NCI-H1092 treated with DMSO at 0.1 percent for 48 hours (cell line): ENCODE measurements around the gene NKX6-1.

Experiments
- DNase-seq: peaks from one replicate; lab custom pipeline; 2025; lab: John Stamatoyannopoulos, UW

NKX6-1 gene

DNA sequence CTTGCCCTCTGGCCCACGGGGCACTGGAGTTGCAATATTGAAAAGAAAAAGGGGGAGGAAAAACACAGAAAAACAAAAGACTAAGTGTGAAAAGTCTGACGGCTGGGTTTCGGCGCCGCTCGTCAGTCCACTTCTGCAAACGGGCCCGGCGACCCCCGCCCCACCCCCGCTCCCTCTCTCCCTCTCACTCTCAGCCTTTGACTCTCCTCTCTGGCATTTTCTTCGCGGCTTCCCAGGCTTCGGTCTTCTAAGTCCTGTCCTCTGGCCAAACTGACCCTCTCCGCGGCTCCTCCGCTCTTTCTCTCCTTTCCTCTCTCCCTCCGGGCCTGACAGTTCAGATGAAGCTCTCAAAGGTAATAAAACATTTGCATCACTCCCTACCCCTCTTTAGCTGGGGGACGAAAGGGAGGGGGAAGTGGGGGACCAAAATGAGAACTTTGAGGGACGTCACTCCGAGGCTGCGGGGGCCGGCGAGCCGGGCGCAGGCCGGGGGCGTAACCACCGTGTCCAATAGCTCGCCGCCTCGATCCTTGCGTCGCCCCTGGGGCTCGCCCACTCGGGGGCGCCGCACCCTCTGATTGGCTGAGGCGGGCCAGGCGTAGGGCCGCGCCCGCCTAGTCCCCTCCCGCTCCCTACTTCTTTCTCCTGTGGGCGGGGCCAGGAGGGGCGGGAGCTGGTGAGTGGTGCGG is at the start of gene NKX6-1:
Gene NKX6-1, minus strand, starts transcription at position 358 of the 689 bp plus-strand sequence. CDS start 1,064 bp downstream, outside the sequence.
- peak; percentile 16 for DNase-seq

GRCh38 chr4:84547211-84547610 is 48.1 kb upstream of the NKX6-1 start:
- DNase-seq, result no peak

GRCh38 chr4:84545093-84545492 is 46.0 kb upstream of the NKX6-1 start:
- no peak for DNase-seq

DNA sequence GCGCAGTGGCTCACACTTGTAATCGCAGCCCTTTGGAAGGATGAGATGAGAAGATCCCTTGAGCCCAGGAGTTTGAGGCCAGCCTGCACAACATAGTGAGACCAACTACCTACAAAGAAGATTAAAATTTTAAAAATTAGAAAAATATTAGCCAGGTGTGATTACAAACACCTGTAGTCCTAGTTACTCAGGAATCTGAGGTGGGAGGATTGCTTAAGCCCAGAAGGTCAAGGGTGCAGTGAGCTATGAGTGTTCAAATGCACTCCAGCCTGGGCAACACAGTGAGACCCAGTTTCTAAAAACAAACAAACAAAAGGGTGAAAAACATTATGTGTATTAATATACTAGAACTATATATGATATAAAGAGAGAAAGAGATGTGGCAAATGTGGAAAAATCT is 36.8 kb upstream of the NKX6-1 start:
- DNase-seq, result no peak

DNA sequence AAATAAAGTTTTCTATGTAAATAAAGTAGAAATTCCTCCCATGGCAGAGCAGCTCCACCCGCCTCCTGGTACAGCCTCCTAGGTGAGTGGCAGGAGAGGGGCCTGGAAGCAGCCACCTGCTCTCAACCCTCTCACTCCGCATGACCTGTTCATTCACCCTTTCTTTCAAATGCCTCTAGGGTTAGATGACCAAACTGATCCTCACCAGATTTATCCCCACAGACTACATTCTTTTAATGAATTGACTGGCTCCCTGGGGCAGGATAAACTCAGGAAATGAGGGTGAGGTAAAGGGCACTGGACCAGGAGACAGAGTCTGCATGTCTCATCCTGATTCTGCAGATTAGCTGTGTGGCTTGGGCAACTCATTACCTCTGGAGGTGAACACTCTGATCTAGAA is 32.6 kb upstream of the NKX6-1 start:
- no peak for DNase-seq

- no peak for DNase-seq
These were observed 31.8 kb upstream of the NKX6-1 start for GRCh38 chr4:84530871-84531270.

GRCh38 chr4:84530454-84530853 is 31.4 kb upstream of the NKX6-1 start:
- DNase-seq, result no peak

GRCh38 chr4:84529169-84529751 is 30.2 kb upstream of the NKX6-1 start:
- peak; percentile 36 for DNase-seq

- DNase-seq, result no peak
These were observed 28.3 kb upstream of the NKX6-1 start for GRCh38 chr4:84527391-84527790.

GRCh38 chr4:84515075-84515474 is 16.0 kb upstream of the NKX6-1 start:
- DNase-seq, result no peak

DNA sequence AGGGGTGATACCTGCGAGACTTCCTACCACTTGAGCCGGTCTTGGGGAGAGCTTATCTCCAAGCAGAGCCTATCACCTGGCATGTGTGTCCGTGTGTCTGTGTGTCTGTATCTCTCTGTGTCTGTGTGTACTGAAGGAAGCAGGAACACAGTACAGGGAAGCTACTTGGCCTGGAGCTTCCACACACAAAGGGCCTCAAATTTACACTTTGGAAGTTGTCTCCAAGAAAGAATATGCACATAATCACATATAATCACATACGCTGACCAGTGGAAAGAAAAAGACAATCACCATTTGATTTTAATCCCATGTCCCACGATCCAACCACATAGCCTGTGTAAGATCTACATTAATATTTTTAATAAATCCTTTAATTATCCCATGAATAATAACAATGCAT is 13.2 kb upstream of the NKX6-1 start:
- no peak for DNase-seq

GRCh38 chr4:84511703-84512102 is 12.6 kb upstream of the NKX6-1 start:
- no peak for DNase-seq

GRCh38 chr4:84507941-84508340 is 8.8 kb upstream of the NKX6-1 start:
- DNase-seq, result no peak

GRCh38 chr4:84504821-84505220 is 5.7 kb upstream of the NKX6-1 start:
- no peak for DNase-seq

DNA sequence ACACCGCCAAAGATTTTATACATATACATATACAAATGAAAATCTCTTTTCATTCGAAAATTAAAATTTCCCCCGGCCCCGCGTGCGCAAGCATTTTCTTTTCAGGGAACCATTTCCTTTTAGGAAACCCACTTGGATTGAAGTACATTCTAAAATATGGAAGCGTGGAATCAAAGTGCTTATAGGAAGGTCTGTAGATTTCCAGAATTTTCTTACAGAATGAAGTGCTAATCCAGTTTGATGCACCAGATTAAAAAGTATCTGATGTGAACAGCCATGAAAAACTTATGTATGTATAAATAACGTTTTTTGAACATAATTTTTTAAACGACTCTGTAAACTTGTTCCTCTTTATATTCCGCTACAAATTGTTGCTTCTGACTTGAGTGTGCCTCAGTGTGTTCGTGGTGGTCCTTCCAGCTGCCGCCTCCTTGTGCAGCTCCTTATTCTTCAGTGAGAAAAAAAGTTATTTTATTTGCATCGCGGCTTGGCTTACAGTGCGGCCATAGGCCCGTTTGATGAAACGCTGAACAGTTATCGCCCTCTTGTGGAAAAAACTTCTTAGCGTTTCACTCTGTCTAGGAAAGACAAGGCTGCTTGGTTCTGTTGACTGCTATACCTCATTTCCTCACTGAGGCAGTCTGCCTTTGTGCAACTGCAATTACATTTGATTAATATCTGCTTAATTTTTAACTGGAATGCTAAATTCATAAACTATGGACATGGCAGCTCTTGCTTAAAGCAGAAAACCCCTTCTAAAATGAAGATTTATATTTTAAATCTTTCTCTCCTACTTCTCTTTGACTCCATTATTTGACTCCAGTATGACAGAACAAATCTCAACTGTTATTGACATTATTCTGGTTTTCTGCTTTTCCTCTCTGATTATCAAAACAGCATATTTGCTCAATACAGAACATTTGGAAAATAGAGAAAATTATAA is 4.7 kb upstream of the NKX6-1 start:
- DNase-seq, result peak; percentile 49

- no peak for DNase-seq
These were observed 3.9 kb upstream of the NKX6-1 start for GRCh38 chr4:84502955-84503373.

DNA sequence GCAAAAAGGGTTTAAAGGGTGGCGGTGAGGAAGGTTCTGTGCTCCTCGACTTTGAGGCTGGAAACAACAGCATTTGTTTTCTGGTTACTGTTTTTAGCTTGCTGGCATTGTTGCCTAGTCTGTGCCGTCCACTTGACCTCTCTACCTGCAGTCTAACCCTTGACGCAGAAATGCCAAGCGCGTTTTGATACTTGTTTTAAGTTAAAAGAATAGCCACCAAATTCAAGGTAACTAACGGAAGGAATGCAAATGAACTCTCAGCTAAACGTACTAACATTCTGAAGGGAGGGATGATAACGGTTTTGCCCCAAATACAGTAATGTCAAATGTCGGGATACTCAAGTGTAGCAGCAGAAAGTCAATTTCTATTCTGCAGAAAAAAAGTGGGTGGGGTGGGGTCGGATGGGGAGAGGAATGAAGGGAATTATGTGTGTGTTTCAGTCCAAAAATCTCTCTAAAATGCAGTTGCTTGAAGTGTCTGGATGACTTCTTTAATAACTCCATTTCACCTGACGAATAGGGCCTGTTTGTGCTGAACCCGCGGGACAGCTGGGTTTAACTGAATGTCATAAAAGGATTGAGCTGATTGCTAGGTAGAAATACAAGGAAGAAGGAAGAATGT is 3.4 kb upstream of the NKX6-1 start:
- no peak for DNase-seq

DNA sequence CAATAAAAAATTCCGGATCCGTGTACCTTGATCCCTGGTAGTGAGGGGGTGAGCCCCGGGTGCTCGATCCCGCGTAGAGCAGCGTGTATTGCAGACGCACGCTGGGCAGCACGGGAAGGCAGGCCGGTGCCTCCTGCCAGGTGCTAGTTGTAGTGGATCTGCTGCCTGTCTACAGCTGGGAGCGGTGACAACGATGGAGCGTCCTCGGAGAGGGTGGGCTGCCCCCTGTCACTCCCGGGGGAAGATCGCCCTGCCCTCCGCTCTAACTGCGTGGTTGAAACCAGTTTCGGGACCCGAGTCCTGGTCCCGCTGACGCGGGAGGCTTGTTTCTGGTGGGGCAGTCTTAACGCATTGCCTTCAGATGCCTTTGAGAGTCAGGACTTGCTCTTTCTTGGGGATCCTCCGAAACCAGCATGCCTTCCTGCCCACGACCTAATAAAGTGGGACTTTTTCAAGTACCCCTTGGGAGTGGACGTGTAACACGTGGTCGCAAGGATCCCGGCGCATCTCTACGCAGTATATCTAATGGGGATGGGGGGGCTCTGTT is 2.7 kb upstream of the NKX6-1 start:
- DNase-seq, result no peak

DNA sequence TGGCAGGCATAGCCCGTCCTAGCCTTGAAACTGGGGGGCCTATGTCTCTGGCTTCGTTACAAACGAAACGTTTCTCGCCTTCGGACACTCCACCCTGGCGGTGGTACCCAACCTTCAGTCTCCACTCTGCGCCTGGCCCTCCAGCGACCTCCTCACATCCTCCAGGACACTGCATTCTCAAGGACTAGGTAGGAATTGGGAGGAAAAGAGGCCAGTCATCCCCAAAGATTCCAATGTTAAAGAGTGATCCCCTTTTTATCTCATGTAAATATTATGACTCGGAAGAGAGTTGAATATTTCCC is 2.1 kb upstream of the NKX6-1 start:
- no peak for DNase-seq

GRCh38 chr4:84500386-84501201 is 1.5 kb upstream of the NKX6-1 start:
- DNase-seq, result no peak

DNA sequence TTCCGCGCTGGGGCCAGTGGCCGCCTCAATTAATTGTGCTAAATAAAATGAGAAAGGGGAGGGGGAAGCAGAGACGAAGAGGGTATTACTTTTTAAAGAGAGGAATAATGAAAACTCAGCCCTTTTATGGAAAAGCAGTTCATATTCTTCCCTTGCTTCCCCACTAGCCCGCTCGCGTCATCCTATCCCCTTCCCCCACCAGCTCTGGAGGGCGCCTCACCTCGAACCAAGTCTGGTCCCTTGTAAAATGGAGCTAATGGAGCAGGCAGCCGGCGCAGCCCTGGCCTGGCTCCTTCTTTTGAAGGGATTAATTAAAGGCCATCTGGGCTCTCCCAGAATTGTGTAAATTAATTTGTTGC is 511 bp upstream of the NKX6-1 start:
- DNase-seq, result no peak
